Fibroblast of skin of right quadriceps (primary cell): ENCODE measurements around the gene APBA2.

ENCODE experiments used
- DNase-seq: peaks from one replicate; pipeline ENCODE4 v3.0.0-alpha.2; 2013

Gene APBA2

DNA sequence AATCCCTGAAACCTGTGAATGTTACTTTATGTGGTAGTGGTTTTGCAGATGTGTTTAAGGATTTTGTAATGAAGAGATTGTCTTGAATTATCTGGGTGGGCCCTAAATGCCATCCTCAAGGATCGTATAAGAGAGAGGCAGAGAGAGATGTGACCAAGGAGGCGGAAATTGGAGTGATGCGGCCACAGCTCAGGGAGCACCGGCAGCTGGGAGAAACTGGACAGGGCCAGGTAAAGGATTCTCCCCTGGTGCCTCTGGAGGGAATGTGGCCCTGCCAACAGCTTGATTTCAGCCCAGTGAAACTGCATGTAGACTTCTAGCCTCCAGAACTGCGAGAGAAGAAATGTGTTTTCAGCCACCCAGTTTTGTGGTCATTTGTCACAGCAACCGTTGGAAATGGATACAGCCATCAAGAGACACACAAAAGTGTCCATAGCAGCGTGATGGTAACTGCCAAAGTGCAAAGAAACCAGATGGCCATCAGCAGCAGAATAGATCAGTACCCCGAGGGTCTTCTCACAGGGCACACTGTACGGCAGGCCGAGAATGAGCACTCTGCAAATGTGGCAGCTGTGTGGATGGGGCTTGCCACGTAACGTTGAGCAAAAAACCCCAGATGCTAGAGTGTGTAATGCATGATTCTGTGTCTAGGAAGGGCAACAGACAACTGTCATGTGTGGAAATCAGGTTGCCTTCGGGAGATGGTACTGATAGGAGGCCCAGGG lies 12.2 kb downstream of the APBA2 start:
- no peak for DNase-seq

DNA sequence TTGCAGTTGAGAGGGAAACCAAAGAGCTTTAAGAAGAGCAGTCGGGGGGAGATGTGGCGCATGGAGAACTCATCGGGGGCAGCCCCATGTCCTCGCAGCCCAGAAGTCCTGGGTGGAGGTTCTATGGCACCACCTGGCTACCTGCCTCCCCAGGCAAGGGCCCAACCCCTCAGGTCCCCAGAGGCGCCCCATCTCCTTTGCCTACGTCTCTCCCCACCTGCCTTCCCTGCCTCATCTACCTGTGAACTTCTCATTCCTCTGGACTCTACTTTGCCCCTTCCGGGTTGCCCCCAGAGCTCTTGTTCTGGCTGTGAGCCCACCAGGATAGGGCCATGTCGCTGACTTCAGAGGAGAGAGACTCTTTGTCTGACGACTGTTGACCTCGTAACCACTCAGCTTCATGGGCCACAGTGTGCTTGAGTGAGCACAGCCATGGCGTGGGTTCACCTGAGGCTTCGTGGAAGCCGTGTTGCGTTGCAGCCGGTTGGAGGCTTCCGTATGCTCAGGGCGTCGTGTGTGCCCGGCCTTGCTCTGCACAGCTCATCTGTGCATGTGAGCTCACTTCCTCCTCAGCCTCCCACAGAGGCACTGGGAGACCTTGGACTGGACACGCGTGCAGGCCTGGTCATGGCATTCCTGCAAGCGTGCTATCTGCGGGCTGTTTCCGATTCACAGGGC lies 13.4 kb downstream of the APBA2 start:
- DNase-seq = no peak

DNA sequence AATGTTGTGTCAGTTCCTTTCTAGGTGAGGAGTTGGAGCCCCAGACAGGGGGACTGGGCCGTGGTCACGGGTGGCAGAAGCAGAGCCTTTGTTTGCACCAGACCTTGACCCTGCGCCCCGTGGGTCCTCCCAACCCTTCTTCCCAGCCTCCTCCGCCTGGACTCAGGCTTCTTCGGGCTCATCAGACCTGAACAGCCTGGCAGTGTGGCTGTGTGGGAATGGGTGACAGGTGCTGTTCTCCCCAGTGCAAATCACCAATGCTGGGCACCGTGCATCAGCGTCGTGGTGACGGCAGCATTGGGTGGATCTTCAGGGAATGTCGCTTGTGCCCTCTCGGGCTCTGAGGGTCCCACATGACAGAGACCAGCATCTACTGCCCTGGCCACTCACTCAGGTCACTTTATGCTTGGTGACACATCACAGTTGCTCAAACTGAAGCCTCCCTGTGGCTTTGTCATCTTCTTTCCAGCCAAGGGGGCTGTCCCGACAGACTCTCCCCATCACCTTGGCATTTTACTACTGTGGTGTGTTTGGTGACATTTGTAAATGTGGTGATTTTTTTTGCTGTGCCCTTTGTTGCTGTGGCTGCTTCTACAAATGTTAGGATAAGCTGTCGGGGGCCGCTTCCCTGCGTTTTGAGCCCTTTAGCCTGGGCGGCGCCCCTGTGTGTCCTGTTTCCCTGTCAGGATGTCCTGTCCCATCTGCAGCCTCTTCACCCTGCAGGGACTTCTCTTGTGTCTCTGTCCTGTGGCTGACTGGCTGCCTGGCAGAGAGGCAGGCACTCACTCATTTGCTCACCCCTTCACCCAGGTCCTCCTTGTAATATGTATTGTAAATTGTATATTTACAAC lies 14.5 kb downstream of the APBA2 start:
- DNase-seq = no peak

DNA sequence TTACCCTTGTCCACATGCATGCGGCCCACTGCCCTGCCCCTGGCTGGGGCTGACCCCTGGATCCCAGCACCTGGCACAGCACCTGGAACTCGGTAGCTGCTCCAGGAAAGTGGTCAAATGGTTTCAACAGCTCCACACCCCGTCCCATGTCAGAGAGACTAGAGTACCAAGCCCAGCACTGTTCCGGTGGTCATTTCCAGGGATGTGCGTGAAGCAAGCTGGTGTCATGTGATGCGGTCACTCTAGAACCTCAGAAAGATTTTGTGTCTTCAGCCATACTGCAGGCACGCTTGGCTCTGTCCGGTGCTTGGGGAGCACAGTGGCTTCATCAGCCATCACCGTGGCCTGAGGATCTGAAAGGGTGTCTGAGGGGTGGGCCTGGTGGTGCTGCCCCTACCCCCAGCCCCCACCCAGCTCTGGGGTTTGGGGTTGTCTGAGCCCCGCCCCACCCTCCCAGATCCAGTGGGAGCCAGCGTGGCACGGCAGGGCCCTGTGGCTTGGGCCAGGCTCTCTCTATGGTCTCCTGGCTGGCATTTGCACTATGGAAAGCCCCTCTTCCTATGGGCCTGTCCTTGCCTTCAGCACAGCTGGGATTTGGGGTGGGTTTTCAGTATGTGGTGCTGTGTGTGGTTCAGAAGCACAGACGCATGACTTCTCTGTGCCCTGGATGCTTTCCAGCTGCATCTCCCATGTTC lies 15.3 kb downstream of the APBA2 start:
- no peak for DNase-seq

GRCh38 chr15:28901587-28901980 lies 15.8 kb downstream of the APBA2 start:
- DNase-seq = no peak

DNA sequence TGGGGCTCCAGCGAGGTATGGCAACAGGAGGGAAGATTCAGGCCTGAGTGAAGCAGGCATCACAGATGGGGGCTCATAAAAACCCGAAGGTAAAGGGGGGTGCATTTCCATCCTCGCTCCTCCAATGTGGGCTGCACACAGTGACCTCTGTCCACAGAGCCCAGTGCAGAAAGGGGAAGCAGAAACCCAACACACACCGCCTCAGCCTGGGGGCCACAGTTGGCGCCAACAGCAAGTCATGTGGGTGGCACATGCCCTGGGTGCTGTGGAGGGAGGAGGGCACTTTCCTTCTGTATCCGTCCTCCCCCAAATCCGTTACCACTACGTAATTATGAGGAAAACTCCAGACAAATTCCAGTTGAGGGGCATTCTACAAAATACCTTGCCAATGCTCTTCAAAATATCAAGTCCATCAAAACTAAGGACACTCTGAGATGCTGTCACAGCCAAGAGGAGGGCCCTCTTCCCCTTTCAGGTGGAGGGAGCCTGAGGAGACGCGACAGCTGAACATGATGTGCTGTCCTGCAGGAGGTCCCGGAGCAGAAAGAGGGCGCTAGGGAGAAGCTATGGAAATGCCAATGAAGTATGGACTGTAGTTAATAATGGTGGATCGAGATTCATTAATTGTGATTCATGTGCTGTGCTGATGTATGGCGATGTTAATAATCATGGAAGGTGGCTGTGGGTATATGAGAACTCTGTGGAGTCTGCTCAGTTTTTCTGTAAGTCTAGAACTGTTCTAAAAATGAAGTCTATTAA lies 16.4 kb downstream of the APBA2 start:
- no peak for DNase-seq

DNA sequence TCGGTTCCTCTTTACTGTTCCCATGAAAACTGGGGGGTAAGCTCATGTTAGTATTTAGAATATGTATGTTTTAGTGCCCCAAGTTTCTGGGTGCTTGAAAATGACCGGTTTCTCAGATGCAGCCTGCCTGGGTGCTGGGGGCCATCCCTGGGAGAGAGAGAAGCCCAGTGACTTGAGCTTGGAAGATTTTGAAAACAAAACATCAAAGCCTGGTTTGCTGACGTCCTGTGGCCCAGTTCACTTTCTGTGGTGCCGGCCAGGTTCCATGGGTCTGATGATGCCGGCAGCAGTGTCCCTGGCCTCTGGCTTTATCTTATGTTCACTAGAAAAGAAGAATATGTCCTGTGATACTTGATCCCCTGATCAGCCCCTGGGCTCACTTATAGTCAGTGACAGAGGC lies 17.1 kb downstream of the APBA2 start:
- DNase-seq = no peak

DNA sequence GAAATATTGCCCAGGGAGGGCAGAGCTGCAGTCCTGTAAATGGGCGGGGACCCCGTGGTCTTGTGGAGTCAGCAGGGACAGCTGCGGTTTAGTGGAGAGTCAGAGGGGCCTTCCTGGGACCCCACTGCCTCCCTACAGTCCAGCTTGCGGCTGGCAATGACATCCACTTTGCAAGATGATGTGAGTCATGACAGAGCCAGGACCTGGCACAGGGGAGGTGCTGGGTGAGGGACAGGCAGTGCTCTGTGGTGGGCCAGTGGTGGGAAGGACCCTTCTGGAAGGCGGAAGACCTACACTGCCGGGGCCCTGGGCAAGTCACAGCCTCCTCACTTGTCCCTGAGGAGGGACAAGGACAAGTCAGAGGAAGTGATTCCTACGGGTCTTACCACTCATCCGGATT lies 17.8 kb downstream of the APBA2 start:
- no peak for DNase-seq

- no peak for DNase-seq
Observed at GRCh38 chr15:28904003-28904402, 18.2 kb downstream of the APBA2 start.

DNA sequence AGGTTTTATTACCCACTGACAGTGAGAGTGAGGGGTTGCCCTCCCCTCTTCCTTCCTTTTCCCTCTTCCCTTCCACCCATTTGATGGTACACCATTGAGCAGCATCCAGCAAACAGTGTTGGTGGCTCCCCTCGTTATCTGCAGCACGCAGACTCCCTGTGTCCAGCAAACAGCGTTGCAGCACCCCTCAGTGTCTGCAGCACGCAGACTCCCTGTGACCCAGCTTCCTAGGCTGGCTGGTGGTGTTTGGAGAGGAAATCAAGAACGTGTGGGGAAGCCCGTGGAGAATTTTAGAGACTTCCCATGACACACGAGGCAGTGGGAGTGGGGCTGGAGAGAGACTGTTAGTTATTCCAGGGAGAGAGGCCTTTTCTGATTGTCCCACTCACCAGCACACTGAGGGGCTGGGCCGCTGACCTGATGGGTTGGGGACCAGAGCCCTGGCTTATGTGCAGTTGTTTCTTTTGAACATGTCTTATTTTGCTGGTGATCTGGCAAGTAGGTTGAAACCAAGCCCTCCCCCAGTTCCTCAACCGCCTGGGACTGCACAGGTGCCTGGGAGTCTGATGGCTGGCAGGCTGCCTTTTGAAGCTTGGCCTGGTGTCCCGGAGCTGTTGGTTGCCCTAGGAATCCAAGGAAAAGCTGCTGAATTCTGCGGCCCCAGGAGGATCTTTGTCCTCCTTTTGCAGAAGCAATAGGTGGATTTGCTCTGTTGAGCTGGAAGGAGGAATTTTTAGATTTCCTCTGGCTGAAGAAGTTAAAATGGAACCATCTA lies 19.0 kb downstream of the APBA2 start:
- no peak for DNase-seq

DNA sequence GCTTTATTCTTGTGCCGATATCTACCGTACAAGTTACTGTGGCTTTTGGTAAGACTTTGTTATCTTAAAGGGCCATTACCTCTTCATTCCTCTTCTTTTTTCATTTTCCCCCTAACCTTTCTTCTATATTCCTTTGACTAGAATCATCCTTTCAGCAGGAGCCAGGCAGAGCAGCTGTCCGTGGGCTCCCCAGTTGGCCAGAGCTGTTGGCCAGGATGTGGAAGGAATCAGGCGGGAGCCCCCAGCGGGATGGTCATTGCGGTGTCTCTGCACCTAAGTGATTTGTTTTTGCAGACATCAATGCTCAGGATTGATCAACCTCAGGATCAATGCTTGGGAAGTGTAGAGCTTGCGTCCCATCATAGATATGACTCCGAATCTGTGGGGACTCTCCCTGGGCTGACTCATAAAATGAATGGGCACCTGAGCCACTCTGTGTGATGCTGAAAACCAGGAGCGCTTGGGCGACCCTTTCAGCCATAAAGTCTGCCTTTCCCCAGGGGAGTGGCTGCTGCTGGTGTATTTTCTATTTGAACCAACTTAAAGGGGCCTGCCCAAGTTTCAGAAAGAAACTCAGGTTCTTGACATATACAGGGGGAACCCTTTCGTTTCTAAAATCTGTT lies 21.7 kb downstream of the APBA2 start:
- DNase-seq = no peak

GRCh38 chr15:28909958-28910500 lies 24.3 kb downstream of the APBA2 start:
- DNase-seq = no peak

- DNase-seq = no peak
Observed at GRCh38 chr15:28911310-28911931, 25.6 kb downstream of the APBA2 start.

- no peak for DNase-seq
Observed at GRCh38 chr15:28912422-28912821, 26.6 kb downstream of the APBA2 start.

DNA sequence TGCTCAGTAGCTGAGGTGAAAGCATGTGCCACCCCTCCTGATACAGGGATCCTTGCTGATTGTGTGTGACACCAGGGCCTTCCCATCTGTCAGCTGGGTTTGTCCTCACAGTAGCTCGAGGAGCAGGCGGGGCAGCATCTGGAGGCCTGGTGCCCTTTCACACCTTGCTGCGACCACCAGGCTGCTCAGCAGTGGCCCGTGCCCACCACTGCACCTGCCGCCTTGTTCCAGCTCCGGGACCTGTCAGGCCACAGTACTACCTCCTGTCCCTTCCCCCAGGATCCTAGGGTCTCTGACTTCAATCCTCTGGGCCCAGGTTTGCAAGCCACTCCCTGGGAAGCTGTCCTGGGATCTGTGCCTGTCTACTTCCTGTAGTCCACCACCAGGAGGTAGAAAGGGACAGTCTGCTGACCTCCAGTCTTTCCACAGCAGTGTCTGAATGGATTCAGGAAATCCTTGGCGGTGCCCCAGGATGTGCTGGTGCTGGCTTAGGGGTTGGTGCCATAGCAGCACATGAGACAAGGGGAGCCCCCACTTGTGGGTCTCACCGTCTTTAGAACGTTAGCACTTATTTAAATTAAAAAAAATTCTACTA lies 27.5 kb downstream of the APBA2 start:
- DNase-seq = no peak

- no peak for DNase-seq
Observed at GRCh38 chr15:28914046-28914445, 28.3 kb downstream of the APBA2 start.

DNA sequence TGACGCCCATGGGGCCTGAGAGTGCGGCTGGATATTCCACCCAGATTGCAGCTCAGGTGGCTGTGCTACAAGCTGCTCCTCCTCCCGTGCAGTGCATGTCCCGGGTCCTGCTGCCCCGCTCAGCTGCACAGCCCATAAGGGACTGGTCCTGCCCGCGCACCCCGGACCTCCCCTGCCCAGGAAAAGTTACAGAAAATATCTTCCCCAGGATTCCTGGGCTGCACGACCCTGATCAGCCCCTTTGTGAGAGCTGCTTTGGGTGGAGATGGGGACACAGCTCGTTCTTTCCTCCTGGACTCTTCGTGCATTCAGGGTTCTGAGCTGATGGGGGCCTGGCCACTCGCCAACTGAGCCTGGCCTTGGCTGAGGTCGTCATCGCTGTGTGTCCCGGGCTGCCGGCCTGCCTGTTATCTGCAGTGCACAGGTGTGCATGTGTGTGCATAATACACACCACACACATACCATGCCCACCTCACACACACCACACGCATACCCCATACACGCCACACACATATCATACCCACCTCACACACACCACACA lies 28.8 kb downstream of the APBA2 start:
- no peak for DNase-seq

DNA sequence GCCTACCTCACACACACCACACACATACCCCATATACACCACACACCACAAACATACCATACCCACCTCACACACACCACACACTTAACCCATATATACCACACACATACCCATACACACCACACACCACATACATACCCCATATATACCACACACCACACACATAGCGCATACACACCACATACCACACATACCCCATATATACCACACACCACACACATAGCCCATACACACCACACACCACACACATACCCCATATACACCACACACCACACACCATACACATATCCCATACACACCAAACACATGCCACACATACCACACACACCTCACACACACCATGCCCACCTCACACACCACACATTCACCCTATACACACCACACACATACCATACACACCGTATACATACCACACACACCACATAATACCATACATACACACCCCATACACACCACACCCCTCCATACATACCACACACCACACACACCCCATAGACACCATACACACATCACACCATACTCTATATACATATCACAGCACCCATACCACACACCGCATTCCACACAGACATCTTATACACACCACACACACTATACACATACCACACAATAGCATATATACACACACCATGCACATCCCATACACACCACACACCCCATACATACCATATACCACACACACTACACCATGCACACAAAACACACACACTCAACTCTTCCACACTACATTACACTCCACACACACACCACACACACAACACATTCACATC lies 29.5 kb downstream of the APBA2 start:
- DNase-seq = no peak

- no peak for DNase-seq
Observed at GRCh38 chr15:28915935-28916334, 30.2 kb downstream of the APBA2 start.
